GM18505 (cell line): ENCODE measurements around the gene ASB16.

Experiments
- ATAC-seq: cut with Tn5 transposase; IDR thresholded peaks from one replicate; pipeline ENCODE4 v1.9.1; 2021; ENCODE audit not compliant: unreplicated experiment
- POLR2A ChIP-seq: IDR thresholded peaks from 4 replicates; pipeline ENCODE4 v1.6.1; 2011; ENCODE audit warnings: borderline replicate concordance; ENCODE audit not compliant: insufficient read depth, insufficient read length; ENCODE audit errors: extremely low read depth

ASB16 gene

GRCh38 chr17:44188576-44189403 is 18.3 kb downstream of the ASB16 start:
- ATAC-seq = no peak
- no peak for TF ChIP-seq POLR2A

GRCh38 chr17:44190481-44190880 is 20.0 kb downstream of the ASB16 start:
- ATAC-seq = no peak
- no peak for TF ChIP-seq POLR2A

- TF ChIP-seq POLR2A = no peak
- ATAC-seq = no peak
These were observed 20.9 kb downstream of the ASB16 start for GRCh38 chr17:44191369-44191768.

- ATAC-seq = no peak
- peak; percentile 34 for TF ChIP-seq POLR2A
These were observed 21.5 kb downstream of the ASB16 start for GRCh38 chr17:44191941-44192496.

GRCh38 chr17:44192750-44193149 is 22.2 kb downstream of the ASB16 start:
- no peak for ATAC-seq
- TF ChIP-seq POLR2A = no peak

- TF ChIP-seq POLR2A = peak; percentile 27
- no peak for ATAC-seq
These were observed 23.0 kb downstream of the ASB16 start for GRCh38 chr17:44193326-44194084.

GRCh38 chr17:44197107-44197506 is 26.6 kb downstream of the ASB16 start:
- TF ChIP-seq POLR2A = no peak
- ATAC-seq = no peak

- ATAC-seq = no peak
- TF ChIP-seq POLR2A = peak; percentile 47
These were observed 27.6 kb downstream of the ASB16 start for GRCh38 chr17:44197980-44198720.

- peak; percentile 20 for ATAC-seq
- TF ChIP-seq POLR2A = peak; percentile 55
These were observed 28.4 kb downstream of the ASB16 start for GRCh38 chr17:44198721-44199552.

- peak; percentile 67 for ATAC-seq
- peak; percentile 29 for TF ChIP-seq POLR2A
These were observed 29.3 kb downstream of the ASB16 start, which contains the start of gene ATXN7L3 for GRCh38 chr17:44199553-44200477. Gene ATXN7L3 (minus strand): TSS chr17:44199884. CDS start chr17:44198070, 1,814 bp downstream.

- ATAC-seq = no peak
- TF ChIP-seq POLR2A = peak; percentile 56
These were observed 30.1 kb downstream of the ASB16 start for GRCh38 chr17:44200478-44201155.

- no peak for TF ChIP-seq POLR2A
- ATAC-seq = no peak
These were observed 32.3 kb downstream of the ASB16 start for GRCh38 chr17:44202756-44203155.
